GM19238 (cell line): ENCODE measurements around the gene CHCHD6.

ENCODE experiments used
- DNase-seq: peaks from one replicate; pipeline ENCODE4 v3.0.0; 2011; ENCODE audit warnings: low spot score; ENCODE audit not compliant: insufficient read length

Gene CHCHD6

GRCh38 chr3:126703512-126704493 lies at the start of gene CHCHD6:
Gene CHCHD6 (plus strand): TSS chr3:126704240. CDS start chr3:126704313, 73 bp downstream.
- peak; percentile 95 for DNase-seq

- peak; percentile 16 for DNase-seq
Observed at GRCh38 chr3:126654571-126655383, 49.3 kb upstream of the CHCHD6 start, which contains the start of gene TXNRD3. Gene TXNRD3 (minus strand): TSS chr3:126655124.

- no peak for DNase-seq
Observed at GRCh38 chr3:126655887-126656286, 48.2 kb upstream of the CHCHD6 start.

GRCh38 chr3:126656371-126657134 lies 47.5 kb upstream of the CHCHD6 start:
- no peak for DNase-seq

GRCh38 chr3:126657901-126658300 lies 46.1 kb upstream of the CHCHD6 start:
- DNase-seq = no peak

DNA sequence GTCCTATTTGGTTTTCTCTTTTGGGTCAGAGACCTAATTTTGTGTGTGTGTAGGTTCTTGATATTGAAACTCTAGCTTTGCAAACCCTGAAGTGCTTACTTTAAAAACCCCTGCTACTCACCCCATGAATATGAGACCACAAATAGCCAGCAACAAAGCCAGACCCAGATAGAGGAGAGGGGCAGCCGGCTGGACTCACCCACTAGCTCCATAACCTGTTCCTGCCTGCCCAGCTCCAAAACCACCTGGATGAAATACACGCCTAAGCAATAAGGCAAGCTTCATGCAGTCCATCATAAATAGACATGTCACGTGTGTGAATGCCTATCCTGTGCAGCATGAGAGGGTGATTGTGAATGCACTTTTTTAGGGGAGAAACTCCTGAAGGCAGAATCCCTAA lies 45.5 kb upstream of the CHCHD6 start:
- DNase-seq = no peak

- no peak for DNase-seq
Observed at GRCh38 chr3:126659915-126660886, 43.8 kb upstream of the CHCHD6 start.

GRCh38 chr3:126661532-126662364 lies 42.3 kb upstream of the CHCHD6 start:
- DNase-seq = no peak

DNA sequence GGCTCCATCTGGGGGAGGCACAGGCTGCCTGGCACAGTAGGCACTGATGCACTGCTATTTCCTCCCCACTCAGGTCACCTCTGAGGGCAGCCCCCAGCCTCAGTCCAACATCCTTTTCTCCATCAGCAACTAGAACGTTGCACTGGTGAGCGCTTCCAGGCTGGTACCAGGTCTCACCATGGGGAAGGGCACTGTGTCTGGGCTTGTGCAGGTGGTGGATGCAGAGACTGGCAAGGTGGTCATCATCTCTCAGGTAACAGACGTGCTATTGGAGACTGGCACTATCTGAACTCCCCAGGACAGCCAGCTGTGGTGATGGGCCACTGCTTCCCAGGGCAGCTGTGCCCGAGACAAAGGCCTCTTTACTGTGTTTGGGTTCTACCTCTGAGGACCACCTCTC lies 40.8 kb upstream of the CHCHD6 start:
- DNase-seq = no peak

DNA sequence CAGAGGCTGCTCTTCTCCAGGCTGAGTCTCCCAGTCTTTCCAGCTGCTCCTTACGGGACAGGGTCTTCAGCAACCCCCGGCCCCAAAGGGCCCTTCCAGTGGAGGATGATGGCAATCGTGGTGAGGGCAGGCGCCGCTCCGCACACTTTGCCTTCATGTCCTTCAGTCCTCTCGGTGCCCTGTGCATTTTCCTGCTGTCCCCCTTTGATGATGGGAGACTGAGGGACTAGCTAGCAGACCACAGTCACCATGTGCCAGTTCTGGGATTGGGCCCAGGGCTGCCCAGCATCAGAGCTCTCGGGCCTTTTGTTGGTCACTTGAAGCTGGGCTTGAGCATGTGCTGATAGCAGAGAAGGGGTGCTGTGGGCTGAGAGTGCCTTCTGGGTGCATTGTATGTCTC lies 40.3 kb upstream of the CHCHD6 start:
- DNase-seq = no peak

- no peak for DNase-seq
Observed at GRCh38 chr3:126664591-126665214, 39.3 kb upstream of the CHCHD6 start.

GRCh38 chr3:126665221-126665936 lies 38.7 kb upstream of the CHCHD6 start:
- no peak for DNase-seq

- no peak for DNase-seq
Observed at GRCh38 chr3:126665959-126666657, 37.9 kb upstream of the CHCHD6 start.

DNA sequence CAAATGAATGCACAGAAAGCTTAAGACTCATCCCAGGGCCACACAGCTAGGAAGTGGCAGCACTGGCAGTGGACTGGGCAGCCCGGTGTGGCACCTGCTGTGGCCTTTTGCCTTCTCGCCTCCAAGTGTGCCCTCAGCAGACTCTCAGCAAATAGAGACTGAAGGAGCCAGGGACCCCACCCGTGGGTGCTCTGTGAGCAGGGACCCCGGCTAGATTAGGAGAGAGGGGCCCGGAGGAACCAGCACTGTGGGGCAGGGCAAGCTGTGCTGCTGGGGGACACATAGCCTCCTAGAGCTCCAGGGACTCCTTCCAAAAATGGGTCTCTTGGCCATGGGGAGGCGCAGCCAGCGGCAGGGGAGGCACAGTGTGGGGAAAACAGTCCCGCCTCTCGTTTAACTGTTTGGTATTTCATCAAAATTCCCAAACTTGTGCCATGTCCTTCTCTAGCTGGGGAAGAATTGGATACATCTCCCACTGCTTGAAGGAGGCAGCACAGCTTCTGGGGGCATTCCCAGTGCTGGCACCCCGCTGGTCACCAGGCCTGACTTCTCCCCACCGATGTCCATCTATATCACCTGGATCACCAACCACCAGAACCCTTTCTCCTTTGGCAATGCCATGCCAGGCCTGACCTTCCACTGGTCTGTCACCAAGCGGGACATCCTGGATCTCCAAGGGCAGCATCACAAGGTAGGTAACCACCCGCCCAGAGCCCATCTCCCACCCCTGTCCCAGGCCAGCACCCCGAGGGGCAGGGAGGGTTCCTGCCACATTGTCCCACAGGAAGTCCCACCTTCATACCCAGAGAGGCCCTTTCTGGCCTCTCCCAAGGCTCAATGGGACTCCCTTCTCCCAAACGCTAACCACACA lies 37.1 kb upstream of the CHCHD6 start:
- no peak for DNase-seq

DNA sequence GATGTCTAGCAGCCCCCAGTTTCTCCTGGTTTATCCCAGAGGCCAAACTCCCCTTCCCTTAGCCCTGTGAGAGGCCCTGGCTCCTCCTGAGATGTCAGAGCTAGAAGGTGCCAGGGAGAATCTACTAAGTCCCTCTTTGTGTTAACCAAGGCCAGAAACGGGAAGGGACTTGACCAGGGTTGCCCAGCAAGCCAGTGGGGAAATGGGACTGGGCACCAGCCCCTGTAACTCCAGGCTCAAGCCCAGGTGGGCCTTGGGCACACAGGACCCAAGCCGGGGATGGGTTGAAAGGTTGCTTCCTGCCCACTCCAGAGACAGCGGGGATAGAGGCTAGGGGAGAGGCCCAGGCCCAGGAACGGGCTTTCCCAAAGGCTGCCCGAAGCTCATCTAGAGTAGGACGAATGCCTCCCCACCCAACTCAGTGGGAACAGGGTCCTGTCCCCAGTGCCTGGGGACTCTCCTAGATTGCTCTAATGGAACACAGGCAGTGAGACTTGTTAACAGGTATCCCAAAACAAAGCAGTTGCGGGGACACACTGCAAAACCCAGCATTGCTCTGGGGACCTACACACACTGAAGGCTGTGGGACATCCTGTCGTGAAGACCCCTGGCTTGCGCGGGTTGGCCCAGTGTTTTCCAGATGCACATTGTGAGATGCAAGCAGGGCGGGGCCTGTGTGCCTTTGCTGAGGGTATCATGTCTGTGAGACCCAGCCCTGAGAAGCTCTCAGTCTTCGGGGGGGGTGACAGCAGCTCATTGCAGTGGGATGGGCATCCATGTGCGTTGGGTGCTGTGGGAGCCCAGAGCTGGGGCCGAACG lies 36.2 kb upstream of the CHCHD6 start:
- no peak for DNase-seq
